Epithelial cell of proximal tubule (primary cell): ENCODE data around the gene CPB2. TPM values are rescaled to one million over a fixed set of nuclear protein-coding genes. Genes with fewer than 3 reads are reported as not detected.
A peak's percentile ranks its signal among the peaks of the same experiment; 100 is the strongest.

Experiments used
- DNase-seq: peaks from one replicate; pipeline ENCODE4 v3.0.0-alpha.2; 2011; ENCODE audit warnings: low read depth
- H3K4me3 ChIP-seq: 2 replicates; pipeline ENCODE4 v1.5.1; 2011; ENCODE audit warnings: low read depth, mild to moderate bottlenecking, low read length
- total RNA-seq: library from RNA; depleted of rRNA; stranded (reverse); fragments of >200 nt; gene quantifications from 2 replicates; pipeline ENCODE4 v1.2.3, GENCODE V29; 2015
- TF ChIP-seq, protein P1 (sequence below): conservative IDR thresholded peaks from 2 replicates; pipeline ENCODE4 v1.5.1; 2012; ENCODE audit warnings: low read depth, mild to moderate bottlenecking, low read length

CPB2 gene
- total RNA-seq, 1 donor from 2014 or later, result not detected

DNA sequence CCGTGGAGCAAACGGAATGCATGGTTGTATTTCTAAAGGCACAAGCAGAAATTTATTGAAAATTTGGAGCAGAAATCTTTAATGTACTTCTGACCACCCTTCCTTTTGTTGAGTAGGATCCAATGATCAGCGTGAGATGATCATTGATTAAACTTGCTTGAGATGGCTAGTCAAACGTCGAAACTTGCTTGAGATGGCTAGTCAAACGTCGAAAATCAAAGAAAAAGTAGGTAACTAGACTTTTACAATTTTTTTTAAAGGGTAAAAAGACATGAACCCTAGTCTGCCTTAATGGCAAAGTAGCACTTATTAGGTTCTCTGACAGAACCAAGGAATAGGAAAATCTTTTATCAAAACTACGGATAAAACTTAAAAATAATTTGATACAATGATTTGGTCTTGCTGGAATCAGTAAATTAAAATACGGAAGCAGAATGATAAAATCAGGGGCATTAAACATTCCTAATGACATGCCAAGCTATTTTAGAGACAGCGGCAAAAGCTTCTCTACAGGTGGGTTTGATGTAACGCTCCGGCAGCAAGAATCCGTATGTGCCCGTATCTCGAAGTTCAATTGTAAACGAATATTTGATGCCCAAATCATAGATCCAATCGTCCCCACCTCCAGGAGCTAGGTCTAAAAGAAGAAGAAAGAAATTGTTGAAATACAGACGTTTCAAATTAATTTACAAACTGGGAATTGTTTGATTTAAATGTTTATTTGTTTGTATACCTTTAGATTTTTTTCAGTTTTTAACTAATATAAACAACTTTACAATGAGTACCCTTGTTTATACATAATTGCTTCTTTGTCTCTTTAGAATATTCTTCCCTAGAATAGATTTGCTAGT, 51.4 kb downstream of the CPB2 start:
- H3K4me3 ChIP-seq, result peak overlapping the region; percentile 97
- no peak for DNase-seq
- TF ChIP-seq, protein P1, sequence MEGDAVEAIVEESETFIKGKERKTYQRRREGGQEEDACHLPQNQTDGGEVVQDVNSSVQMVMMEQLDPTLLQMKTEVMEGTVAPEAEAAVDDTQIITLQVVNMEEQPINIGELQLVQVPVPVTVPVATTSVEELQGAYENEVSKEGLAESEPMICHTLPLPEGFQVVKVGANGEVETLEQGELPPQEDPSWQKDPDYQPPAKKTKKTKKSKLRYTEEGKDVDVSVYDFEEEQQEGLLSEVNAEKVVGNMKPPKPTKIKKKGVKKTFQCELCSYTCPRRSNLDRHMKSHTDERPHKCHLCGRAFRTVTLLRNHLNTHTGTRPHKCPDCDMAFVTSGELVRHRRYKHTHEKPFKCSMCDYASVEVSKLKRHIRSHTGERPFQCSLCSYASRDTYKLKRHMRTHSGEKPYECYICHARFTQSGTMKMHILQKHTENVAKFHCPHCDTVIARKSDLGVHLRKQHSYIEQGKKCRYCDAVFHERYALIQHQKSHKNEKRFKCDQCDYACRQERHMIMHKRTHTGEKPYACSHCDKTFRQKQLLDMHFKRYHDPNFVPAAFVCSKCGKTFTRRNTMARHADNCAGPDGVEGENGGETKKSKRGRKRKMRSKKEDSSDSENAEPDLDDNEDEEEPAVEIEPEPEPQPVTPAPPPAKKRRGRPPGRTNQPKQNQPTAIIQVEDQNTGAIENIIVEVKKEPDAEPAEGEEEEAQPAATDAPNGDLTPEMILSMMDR, result no peak

DNA sequence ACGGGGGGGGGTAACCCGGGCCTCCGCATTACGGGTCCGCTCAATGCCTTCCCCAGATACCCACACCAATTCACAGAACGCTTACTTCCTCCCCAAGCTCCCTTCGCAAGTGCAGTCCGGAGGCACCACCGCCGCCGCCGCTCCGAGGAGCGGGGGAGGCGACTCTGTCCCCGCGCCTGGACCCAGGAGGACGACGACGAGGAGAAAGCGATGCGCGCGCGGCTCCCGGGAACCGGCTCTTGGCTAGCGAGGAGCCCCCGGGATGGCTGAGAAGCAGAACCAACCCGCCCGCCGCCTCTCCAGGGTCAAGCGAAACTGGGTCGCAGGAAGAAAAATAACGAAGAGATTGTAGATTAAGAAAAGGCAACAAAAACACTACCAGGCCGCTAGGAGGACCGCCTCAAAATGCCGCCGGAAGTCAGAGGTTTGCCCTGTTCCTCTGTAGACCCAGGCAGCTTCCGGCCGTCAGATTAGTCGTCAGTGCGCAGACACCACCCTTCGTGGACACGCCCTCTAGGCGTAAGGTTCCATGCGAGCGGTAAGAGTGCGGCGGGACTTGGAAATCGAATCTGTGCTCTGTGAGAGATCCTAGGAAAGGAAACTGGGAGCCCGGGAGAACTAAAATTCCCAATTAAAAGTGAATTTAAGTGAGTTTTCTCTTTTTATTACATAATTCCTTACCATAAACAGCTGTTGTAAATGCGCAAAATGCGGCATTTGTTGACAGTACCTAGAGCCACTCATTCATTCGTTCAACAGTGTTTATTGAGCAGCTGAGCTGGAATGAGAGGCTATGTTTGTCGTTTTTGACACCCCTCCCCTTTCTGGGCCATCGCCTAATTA, 52.3 kb downstream of the CPB2 start, which contains the start of gene ZC3H13:
Gene ZC3H13 (minus strand): TSS at position 428 of the 843 bp plus-strand sequence. CDS start 7,239 bp downstream, outside the sequence.
- DNase-seq, result peak; percentile 74
- TF ChIP-seq, protein P1, result peak; percentile 38
- peak within 1 kb of the TSS; percentile 97 for H3K4me3 ChIP-seq

DNA sequence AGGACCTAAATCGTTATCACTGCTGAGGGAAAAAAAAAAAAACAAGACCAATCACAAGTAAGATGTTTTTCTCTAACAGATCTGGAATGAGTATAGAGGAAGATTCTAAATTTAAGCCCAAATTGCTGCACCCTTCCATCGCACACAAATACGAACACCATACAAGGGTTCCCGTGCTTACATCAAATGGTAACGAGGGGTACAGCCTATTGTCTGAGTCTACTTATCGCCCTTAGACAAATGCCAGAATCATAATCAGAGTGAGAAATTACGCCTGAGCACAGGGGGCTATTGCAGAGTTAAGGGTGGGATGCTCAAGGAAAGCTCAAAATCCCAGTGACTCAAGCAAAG, 52.9 kb downstream of the CPB2 start:
- TF ChIP-seq, protein P1, result no peak
- DNase-seq, result no peak
- peak overlapping the region; percentile 97 for H3K4me3 ChIP-seq

DNA sequence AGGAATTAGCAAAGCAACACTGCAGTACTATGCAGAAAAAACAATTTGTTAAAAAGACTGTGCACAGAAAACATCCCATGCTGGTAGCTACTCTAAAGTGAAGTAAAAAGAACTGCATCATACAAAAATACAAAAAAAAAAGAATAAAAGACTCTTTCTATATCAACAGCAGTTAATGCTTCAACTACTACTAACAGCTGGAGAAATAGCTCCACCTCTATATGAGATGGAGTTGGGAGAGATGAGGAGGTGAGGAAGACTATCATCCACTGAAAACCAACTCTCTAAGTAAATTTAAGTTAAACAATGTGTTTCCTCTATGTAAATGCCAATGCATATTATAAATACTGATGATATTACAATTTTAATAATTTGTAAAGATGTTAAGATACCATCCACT, 54.1 kb downstream of the CPB2 start:
- peak overlapping the region; percentile 97 for H3K4me3 ChIP-seq
- TF ChIP-seq, protein P1, result no peak
- DNase-seq, result no peak

DNA sequence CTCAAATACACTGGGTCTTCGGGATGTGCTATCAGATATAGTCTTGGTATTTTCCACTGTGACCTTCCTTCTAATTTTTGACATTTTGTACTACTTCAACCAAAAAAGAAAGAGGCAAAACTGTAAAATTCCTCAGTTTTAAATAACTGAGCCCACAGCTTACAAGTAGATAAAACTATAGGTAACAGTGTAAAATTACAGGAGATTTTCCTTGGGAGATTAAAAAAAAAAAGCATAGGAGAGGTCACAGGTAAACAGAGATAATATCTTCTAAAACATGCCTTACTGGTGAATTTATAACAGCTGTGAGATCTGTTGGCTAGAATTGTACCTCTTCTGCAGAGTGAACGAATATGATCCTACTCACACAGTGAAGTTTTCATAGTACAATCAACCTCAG, 59.4 kb downstream of the CPB2 start:
- no peak for DNase-seq
- TF ChIP-seq, protein P1, result no peak
- H3K4me3 ChIP-seq, result no peak overlapping the region

DNA sequence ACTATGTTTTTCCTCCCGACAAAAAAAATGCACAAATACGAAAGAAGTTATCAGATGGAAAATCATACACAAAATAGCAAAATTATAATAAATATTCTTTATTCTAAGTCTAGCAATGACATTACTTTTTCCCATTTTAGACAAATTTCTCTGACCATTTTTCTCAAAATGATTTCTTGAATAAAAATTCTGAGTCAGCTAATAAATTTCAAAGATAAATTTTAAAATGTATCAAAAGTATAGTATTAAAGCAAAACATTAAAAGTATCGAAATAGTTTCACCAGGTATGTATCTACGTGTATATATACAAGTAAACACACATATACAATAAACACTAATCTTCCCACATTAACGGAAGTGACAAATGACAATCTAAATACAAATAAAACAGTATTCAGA, 61.2 kb downstream of the CPB2 start:
- DNase-seq, result no peak
- TF ChIP-seq, protein P1, result no peak
- no peak overlapping the region for H3K4me3 ChIP-seq
